Activated CD4-positive, alpha-beta memory T cell treated with anti-CD3 and anti-CD28 coated beads, Interleukin-2, amount 10 ng/mL, durations not matched to agents 7 days and 5 days (primary cell): ENCODE measurements around the gene ZP1. TPM values are rescaled to one million over a fixed set of nuclear protein-coding genes. Genes with fewer than 3 reads are reported as not detected.

Experiments used
- CTCF ChIA-PET: fragments of 350-600 bp; sonication (Branson Sonifier 250); formaldehyde crosslinking; loops from one replicate; lab custom pipeline; 2021; ENCODE audit warnings: antibody characterized with exemption, inconsistent platforms; lab: Charles Lee
- POLR2A ChIA-PET: fragments of 350-600 bp; sonication (Branson Sonifier 250); formaldehyde crosslinking; loops from one replicate; lab custom pipeline; 2021; ENCODE audit warnings: antibody characterized with exemption; lab: Charles Lee
- DNase-seq: peaks from one replicate; pipeline ENCODE4 v3.0.0-alpha.2; 2020
- H3K27ac Mint-ChIP-seq: one replicate; pipeline ENCODE4 v1.8.0; 2021; ENCODE audit warnings: mild to moderate bottlenecking, mixed read lengths
- H3K27me3 Mint-ChIP-seq: one replicate; pipeline ENCODE4 v1.8.0; 2021; ENCODE audit warnings: mixed read lengths
- H3K36me3 Mint-ChIP-seq: one replicate; pipeline ENCODE4 v1.8.0; 2021; ENCODE audit warnings: low read depth, mixed read lengths
- H3K4me1 Mint-ChIP-seq: one replicate; pipeline ENCODE4 v1.8.0; 2021; ENCODE audit warnings: mixed read lengths
- H3K4me3 Mint-ChIP-seq: one replicate; pipeline ENCODE4 v1.8.0; 2021; ENCODE audit warnings: mild to moderate bottlenecking, mixed read lengths
- H3K9me3 Mint-ChIP-seq: one replicate; pipeline ENCODE4 v1.8.0; 2021; ENCODE audit warnings: mixed read lengths
- total RNA-seq, 2 experiments: library from RNA; stranded (reverse); gene quantifications; one replicate each; pipeline ENCODE4 v1.2.3, GENCODE V29; 2021

ZP1 gene
- total RNA-seq, 2 experiments from 2014 or later, result 0.18 TPM; not detected in 1

- Mint-ChIP-seq H3K4me3 (no peak overlapping the region), H3K9me3 (no peaks in the 10 kb centered on the region), H3K27ac (peak overlapping the region; percentile 4), H3K36me3 (no peaks in the 10 kb centered on the region), H3K4me1 (peaks cover 75% of the 10 kb centered on the region), H3K27me3 (peaks cover 1% of the 10 kb centered on the region)
- ChIA-PET CTCF (interaction anchor here (1.1 to 4.7 kb wide), 4 partner anchors 9 to 38 kb away, joined by 3 to 25 read pairs (median 9); no protein-coding TSS in a partner anchor), POLR2A (interaction anchor here (0.9 kb wide), 1 partner anchor 36 kb away, joined by 4 read pairs; no protein-coding TSS in a partner anchor)
- DNase-seq, result no peak
Measured at GRCh38 chr11:60869451-60869825, 2.1 kb downstream of the ZP1 start.

GRCh38 chr11:60870276-60870675 lies 2.9 kb downstream of the ZP1 start:
- Mint-ChIP-seq H3K36me3 (no peaks in the 10 kb centered on the region), H3K27ac (no peak overlapping the region), H3K4me1 (peaks cover 71% of the 10 kb centered on the region), H3K9me3 (no peaks in the 10 kb centered on the region), H3K27me3 (no peaks in the 10 kb centered on the region), H3K4me3 (no peak overlapping the region)
- POLR2A ChIA-PET, result interaction anchor here (0.9 to 1.8 kb wide), 4 partner anchors 19 to 35 kb away, joined by 4 to 10 read pairs (median 6); no protein-coding TSS in a partner anchor
- CTCF ChIA-PET, result interaction anchor here (1.3 to 4.7 kb wide), 3 partner anchors 17 to 39 kb away, joined by 3 to 25 read pairs (median 16); no protein-coding TSS in a partner anchor
- DNase-seq, result no peak

DNA sequence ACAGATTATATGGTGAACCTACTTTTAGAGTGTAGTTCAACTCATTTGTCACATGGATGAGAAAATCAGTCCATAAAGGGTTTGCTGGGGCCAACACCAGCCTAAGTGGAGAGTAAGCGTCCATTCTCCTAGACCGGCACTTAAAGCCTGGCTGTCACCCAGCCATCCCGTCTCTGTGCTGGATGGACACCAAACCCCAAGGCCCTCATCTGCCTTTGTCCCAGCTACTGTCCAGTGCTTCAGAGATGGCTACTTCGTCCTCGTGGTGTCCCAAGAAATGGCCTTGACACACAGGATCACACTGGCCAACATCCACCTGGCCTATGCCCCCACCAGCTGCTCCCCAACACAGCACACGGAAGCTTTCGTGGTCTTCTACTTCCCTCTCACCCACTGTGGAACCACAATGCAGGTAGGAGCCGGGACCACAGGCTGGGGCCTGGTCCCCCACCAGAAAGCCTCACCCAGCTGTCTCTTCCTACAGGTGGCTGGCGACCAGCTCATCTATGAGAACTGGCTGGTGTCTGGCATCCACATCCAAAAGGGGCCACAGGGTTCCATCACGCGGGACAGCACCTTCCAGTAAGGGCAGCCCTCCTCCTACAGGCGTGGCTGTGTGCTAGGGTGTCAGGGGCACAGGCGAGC lies 3.5 kb downstream of the ZP1 start:
- POLR2A ChIA-PET, result interaction anchor here (1.0 to 1.8 kb wide), 5 partner anchors 17 to 35 kb away, joined by 3 to 10 read pairs (median 5); no protein-coding TSS in a partner anchor

GRCh38 chr11:60871378-60872061 lies 4.2 kb downstream of the ZP1 start:
- ChIA-PET POLR2A (interaction anchor here (1.0 to 2.0 kb wide), 9 partner anchors 10 to 40 kb away, joined by 3 to 10 read pairs (median 5); partner anchors contain the start of gene PTGDR2), CTCF (interaction anchor here (1.4 to 4.7 kb wide), 4 partner anchors 11 to 42 kb away, joined by 3 to 25 read pairs (median 10); partner anchors contain the start of gene TMEM109)
- DNase-seq, result peak; percentile 35
- Mint-ChIP-seq H3K9me3 (no peaks in the 10 kb centered on the region), H3K27me3 (no peaks in the 10 kb centered on the region), H3K4me3 (no peak overlapping the region), H3K4me1 (peaks cover 64% of the 10 kb centered on the region), H3K27ac (peak overlapping the region; percentile 61), H3K36me3 (no peaks in the 10 kb centered on the region)

More for the DNA sequence above, 3.5 kb downstream of the ZP1 start:
- Mint-ChIP-seq H3K27me3 (no peaks in the 10 kb centered on the region), H3K36me3 (no peaks in the 10 kb centered on the region), H3K9me3 (no peaks in the 10 kb centered on the region), H3K4me3 (no peak overlapping the region), H3K4me1 (peaks cover 68% of the 10 kb centered on the region), H3K27ac (peak overlapping the region; percentile 61)
- CTCF ChIA-PET, result interaction anchor here (1.4 to 4.7 kb wide), 4 partner anchors 10 to 43 kb away, joined by 3 to 25 read pairs (median 10); partner anchors contain the start of gene TMEM109
- DNase-seq, result no peak

DNA sequence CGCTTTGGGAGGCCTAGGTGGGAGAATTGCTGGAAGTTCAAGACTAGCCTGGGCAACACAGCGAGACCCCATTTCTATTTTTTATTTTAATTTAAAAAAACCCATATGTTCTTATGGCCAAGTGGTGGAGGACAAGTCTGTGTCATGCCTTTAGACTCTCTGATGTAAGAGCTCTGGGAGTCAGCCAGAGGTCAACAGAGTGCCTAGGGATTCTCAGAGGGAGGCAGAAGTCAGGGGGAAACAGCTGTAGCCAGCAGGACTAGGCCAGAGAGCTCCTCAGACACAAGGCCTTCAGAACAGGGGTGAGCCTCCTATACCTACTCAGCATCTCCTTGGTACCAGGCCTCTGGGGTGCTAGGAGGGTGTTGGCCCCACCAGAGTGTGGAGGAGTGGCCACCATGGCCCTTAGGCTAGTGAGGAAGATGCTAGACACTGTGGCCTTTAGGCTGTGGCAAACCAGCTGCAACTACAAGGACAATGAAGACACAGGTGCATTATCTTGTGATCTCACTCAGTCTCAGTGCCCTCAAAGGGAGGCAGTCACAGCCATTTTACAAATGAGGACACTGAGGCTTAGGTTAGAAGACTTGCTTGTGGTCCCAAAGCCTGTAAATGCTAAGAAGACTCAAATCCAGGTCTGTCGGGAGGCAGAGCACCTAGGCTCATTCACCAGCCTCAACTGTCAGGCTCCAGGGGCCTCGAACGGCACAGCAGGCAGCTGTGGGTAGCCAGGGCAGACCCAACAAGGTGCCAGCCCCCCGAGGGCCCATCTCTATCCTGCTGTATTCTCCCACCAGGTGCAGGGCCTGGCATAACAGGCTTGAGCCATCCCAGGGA lies 5.0 kb downstream of the ZP1 start:
- no peak for DNase-seq
- Mint-ChIP-seq H3K27ac (peak overlapping the region; percentile 61), H3K9me3 (no peaks in the 10 kb centered on the region), H3K36me3 (no peaks in the 10 kb centered on the region), H3K27me3 (no peaks in the 10 kb centered on the region), H3K4me3 (no peak overlapping the region), H3K4me1 (peaks cover 61% of the 10 kb centered on the region)
- CTCF ChIA-PET, result interaction anchor here (1.4 to 4.7 kb wide), 5 partner anchors 11 to 41 kb away, joined by 3 to 25 read pairs (median 5); partner anchors contain the start of gene TMEM109
- POLR2A ChIA-PET, result interaction anchor here (1.1 to 2.0 kb wide), 7 partner anchors 9 to 41 kb away, joined by 3 to 8 read pairs (median 5); partner anchors contain the start of gene PTGDR2

GRCh38 chr11:60872961-60873524 lies 5.7 kb downstream of the ZP1 start:
- Mint-ChIP-seq H3K27ac (no peak overlapping the region), H3K4me1 (peaks cover 61% of the 10 kb centered on the region), H3K27me3 (no peaks in the 10 kb centered on the region), H3K36me3 (peaks cover 4% of the 10 kb centered on the region), H3K9me3 (no peaks in the 10 kb centered on the region), H3K4me3 (no peak overlapping the region)
- POLR2A ChIA-PET, result interaction anchor here (1.1 to 2.0 kb wide), 5 partner anchors 8 to 41 kb away, joined by 3 to 8 read pairs (median 5); partner anchors contain the start of gene PTGDR2
- DNase-seq, result no peak
- CTCF ChIA-PET, result interaction anchor here (1.3 to 4.7 kb wide), 3 partner anchors 15 to 42 kb away, joined by 5 to 25 read pairs (median 5); no protein-coding TSS in a partner anchor

DNA sequence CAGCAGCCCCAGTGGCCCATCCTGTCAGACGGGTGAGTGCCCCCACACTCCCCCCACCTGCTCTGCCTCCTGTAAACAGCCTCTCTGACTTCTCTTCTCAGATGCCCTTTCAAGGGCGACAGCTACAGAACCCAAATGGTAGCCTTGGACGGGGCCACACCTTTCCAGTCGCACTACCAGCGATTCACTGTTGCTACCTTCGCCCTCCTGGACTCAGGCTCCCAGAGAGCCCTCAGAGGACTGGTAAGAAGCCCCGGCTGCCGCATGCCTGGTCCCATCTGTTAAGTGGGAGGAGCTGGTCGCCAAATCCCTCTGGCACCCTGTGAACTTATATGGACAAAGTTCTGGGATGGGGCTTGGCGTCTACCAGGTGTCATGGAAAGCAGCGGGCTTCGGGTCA lies 6.2 kb downstream of the ZP1 start:
- Mint-ChIP-seq H3K4me3 (no peak overlapping the region), H3K4me1 (peaks cover 58% of the 10 kb centered on the region), H3K27me3 (no peaks in the 10 kb centered on the region), H3K36me3 (peaks cover 4% of the 10 kb centered on the region), H3K9me3 (no peaks in the 10 kb centered on the region), H3K27ac (no peak overlapping the region)
- no peak for DNase-seq
- POLR2A ChIA-PET, result interaction anchor here (1.1 to 2.0 kb wide), 2 partner anchors 37 to 42 kb away, joined by 3 to 8 read pairs; no protein-coding TSS in a partner anchor
- CTCF ChIA-PET, result interaction anchor here (1.3 to 1.7 kb wide), 2 partner anchors 14 to 26 kb away, joined by 5 read pairs; no protein-coding TSS in a partner anchor

GRCh38 chr11:60874421-60875365 lies 7.4 kb downstream of the ZP1 start:
- no peaks in the 10 kb centered on the region for H3K27me3 Mint-ChIP-seq
- H3K4me3 Mint-ChIP-seq, result no peak overlapping the region
- ChIA-PET POLR2A (interaction anchor here (1.2 kb wide), 1 partner anchor 15 kb away, joined by 4 read pairs; no protein-coding TSS in a partner anchor), CTCF (interaction anchor here (1.3 to 1.7 kb wide), 2 partner anchors 13 to 25 kb away, joined by 5 read pairs; no protein-coding TSS in a partner anchor)
- peaks cover 9% of the 10 kb centered on the region for H3K36me3 Mint-ChIP-seq
- H3K9me3 Mint-ChIP-seq, result no peaks in the 10 kb centered on the region
- DNase-seq, result no peak
- H3K27ac Mint-ChIP-seq, result no peak overlapping the region
- peaks cover 47% of the 10 kb centered on the region for H3K4me1 Mint-ChIP-seq

DNA sequence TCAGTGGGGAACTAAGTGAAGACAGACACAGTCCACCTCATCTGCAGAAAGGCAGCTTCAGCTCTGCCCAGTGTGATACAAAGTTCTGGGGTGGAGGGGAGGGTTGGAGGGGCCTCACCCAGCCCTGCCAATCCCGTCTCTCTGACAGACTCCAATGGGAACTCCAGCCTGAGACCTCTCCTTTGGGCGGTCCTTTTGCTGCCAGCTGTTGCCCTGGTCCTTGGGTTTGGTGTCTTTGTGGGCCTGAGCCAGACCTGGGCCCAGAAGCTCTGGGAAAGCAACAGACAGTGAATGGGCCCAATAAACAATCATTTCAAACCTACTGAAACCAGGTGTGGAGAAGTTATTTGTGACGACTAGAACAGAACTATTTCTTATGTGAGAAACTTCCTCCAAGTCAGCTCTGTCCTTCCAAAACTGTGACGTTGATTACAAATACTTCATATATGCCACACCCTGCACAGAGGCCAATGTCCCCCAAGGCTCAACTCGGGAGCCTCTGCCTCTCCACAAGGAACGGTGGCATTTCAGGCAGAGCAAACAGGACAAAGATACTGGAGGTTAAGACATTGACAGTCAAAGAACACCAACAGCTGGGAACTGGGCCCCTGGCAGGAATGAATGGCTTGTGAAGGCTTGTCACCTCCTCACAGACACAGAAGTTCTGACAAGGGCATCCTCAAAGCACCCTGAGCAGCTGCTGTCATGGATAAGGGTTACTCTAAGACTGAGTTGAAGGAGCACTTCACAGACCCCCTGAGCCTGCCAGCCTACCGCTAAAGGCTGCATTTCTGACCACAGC lies 8.2 kb downstream of the ZP1 start:
- ChIA-PET POLR2A (interaction anchor here (1.2 kb wide), 1 partner anchor 14 kb away, joined by 4 read pairs; no protein-coding TSS in a partner anchor), CTCF (interaction anchor here (2.8 kb wide), 1 partner anchor 13 kb away, joined by 14 read pairs; no protein-coding TSS in a partner anchor)
- no peak overlapping the region for H3K4me3 Mint-ChIP-seq
- no peaks in the 10 kb centered on the region for H3K27me3 Mint-ChIP-seq
- peaks cover 10% of the 10 kb centered on the region for H3K36me3 Mint-ChIP-seq
- H3K9me3 Mint-ChIP-seq, result no peaks in the 10 kb centered on the region
- peaks cover 40% of the 10 kb centered on the region for H3K4me1 Mint-ChIP-seq
- no peak overlapping the region for H3K27ac Mint-ChIP-seq
- no peak for DNase-seq

GRCh38 chr11:60876168-60876485 lies 8.8 kb downstream of the ZP1 start:
- Mint-ChIP-seq H3K4me3 (no peak overlapping the region), H3K27ac (no peak overlapping the region), H3K27me3 (no peaks in the 10 kb centered on the region), H3K9me3 (no peaks in the 10 kb centered on the region), H3K36me3 (peaks cover 15% of the 10 kb centered on the region), H3K4me1 (peaks cover 34% of the 10 kb centered on the region)
- DNase-seq, result no peak
- ChIA-PET CTCF (interaction anchor here (2.8 kb wide), 1 partner anchor 12 kb away, joined by 14 read pairs; no protein-coding TSS in a partner anchor), POLR2A (interaction anchor here (1.2 to 1.6 kb wide), 2 partner anchors 12 to 13 kb away, joined by 3 to 4 read pairs; no protein-coding TSS in a partner anchor)
